ENCODE data around the gene MID1.

MID1 gene

DNA sequence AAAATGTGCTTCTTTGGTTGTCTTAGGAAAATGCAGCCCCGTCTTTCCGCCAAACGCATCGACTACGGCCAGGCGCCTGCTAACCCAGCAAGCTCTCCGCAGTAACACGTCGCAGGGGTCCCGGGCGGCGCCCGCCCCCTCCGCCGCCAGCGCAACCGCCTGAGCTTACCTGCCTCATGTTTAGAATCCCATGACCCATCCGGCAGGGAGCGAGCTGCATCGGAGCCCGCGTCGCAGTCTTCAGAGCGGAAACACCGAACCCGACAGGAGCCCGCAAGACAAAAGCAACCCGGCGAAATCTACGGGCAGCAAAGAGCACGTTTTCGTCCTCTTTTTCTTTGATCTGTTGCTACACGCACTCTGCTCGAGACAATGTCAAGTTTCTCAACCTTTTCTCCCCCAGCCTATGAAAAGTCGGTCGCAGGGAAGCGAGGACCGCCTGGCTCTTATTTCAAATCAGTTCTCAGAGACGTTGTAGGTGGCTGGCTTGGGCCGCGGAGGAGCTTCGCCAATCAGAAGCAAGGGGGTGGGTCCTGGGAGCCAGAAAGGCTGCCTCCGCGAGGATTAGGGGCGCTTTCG is at the start of gene MID1:
Gene MID1 (minus strand): TSS at position 465 of the 579 bp plus-strand sequence. CDS start 53,038 bp downstream, outside the sequence.
- no peak for DNase-seq

DNA sequence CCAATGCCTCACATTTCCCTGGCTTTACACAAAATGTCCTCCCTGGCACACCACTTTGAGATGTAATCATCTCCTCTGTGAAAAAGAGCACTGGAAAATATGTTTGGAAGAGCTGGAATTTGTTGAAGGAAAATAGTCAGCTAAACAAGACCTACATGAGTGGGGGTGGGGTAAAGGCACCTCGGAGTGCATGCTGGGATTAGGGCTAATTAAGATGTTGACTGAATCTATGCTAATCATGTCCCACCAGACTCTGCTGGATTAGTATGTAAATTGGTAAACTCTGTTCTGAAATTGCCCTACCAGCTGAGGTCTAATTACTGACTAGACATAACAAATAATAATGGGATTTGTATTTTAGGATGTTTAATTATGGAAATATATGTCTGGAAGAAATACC is 46.8 kb upstream of the MID1 start:
- no peak for DNase-seq

- no peak for DNase-seq
These were observed 45.7 kb upstream of the MID1 start for GRCh38 chrX:10666102-10666501.

GRCh38 chrX:10665681-10666080 is 45.3 kb upstream of the MID1 start:
- DNase-seq, result no peak

- no peak for DNase-seq
These were observed 39.8 kb upstream of the MID1 start for GRCh38 chrX:10660171-10660570.

- no peak for DNase-seq
These were observed 35.8 kb upstream of the MID1 start for GRCh38 chrX:10656214-10656613.

- no peak for DNase-seq
These were observed 34.6 kb upstream of the MID1 start for GRCh38 chrX:10654960-10655359.

- no peak for DNase-seq
These were observed 32.9 kb upstream of the MID1 start for GRCh38 chrX:10653302-10653701.

DNA sequence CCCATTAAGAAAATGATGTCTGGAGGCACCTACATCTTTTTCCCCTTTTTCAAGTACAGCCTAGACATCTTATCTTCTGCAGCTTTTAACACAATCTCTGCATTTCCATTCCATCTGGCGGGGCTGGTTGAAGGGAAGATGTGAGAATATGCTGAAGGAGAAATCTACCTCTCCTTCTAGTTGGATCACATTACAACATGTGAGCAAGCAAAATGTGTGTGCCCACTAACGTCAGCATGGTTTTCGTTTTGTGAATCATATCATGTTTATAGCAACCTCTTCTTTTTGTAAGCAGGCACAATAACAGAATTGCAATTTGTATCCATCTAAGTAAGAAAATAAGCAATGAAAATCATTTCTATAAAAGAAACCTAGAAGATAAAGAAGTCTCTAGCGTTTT is 28.9 kb upstream of the MID1 start:
- DNase-seq, result no peak

DNA sequence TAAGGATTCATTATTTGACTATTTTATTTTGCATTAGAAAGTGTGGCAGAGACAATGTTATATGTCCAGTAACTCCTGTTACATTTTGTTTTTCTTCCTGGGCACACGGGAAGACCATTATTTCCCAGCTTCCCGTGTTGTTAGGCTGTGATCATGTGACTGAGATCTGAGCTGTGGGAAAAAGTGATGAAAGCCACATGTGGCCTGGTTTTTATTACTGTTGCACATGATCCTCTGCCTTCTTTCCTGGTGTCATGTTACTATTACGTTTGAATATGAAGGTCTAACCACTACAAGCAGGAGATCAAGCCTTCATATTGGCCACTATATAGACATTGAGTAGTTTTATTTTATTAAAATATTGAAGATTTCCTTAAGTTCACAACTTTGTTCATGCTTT is 28.2 kb upstream of the MID1 start:
- DNase-seq, result no peak

- DNase-seq, result no peak
These were observed 16.5 kb upstream of the MID1 start for GRCh38 chrX:10636851-10637250.

DNA sequence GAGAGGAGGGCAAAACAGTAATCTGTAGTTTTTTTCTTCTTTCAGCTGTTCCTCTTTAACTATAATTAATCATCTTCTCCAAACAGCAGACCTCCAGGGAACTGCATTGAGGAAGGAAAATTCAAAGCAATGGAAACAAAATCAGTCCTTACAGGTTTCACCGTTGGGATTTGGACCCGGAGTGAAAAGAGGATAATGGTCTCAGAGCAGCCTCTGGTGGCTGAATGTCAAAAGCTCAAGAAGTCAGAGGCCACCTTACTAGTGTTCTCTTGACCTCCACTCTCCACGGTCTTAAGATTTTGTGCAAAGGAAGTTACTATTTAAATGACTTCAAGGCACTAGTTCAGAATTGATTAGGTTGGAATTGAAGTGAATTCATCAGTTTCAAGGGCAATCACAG is 16.0 kb upstream of the MID1 start:
- no peak for DNase-seq

DNA sequence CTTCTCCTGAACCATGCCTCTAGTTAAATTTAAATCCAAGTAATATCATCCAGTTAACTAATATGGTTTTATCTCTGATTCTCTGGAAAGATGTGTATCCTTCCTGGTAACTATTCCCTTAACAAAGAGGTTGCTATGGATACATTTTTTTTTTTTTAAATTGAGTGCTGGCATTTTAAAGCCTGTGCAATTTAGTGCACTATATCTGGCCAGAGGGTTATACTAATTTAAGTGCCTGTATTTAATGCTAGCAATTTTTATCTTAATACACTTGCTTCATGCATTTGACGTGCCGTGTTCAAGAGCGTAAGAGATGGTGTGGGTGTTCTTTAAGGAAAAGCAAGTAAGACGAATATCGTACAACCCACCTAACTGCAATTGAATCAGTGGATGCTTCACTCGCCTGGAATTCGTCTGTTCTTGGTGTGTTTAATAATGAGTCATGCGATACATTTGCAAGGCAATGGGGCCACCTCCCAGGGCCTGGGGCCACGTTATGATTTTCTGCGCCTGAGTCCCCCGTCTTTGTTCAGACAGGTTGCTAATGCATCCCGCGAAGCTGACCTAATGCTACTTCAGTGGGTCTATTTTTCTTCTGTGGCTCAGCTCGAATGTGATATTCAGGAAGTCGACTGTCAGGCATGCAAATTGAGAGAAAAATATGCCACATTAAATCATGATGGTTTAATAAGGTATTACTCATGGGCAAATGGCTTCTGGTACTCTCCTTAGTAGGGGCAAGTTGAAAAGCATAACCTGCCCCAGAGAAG is 14.2 kb upstream of the MID1 start:
- no peak for DNase-seq

GRCh38 chrX:10633722-10634121 is 13.3 kb upstream of the MID1 start:
- DNase-seq, result no peak

GRCh38 chrX:10631416-10632145 is 11.2 kb upstream of the MID1 start:
- DNase-seq, result no peak

DNA sequence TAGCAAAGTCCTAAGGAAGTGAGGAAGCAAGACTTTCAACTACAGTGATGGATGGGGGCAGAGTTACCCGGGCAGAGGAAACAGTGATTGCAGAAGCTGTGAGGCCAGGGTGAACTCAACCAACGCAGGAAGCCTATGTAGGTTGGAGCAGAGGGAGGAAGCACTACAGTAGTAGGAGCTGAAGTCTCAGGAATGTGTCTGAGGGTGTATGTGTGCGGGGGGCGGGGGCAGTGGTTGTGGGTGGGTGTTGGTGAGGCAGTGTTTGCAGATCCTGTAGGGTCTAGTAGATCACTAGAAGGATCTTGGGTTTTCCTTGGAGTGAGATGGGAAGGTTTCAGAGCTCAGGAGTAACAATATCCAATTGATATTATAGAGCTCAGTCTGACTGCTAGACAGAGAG is 9.9 kb upstream of the MID1 start:
- no peak for DNase-seq

DNA sequence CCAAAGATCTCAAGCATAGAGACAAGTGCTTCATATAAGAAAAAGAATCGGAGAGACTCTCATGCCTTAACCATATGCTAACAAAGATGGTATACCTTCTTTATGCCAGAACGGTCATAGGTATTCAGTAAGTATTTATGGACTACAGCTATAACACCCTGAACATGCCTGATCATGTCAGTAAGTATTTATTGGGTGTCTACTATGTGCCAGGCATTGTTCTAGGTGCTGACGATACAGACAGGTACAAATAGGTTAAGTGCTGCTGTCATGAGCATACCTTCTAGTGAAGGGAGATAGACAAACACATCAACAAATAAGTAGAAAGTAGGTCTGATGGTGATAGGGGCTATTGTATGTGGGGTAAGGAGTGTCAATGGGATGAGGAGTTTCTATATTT is 9.5 kb upstream of the MID1 start:
- no peak for DNase-seq

GRCh38 chrX:10628906-10629305 is 8.5 kb upstream of the MID1 start:
- no peak for DNase-seq

GRCh38 chrX:10622197-10622596 is 1.8 kb upstream of the MID1 start:
- no peak for DNase-seq

- DNase-seq, result no peak
These were observed 849 bp downstream of the MID1 start for GRCh38 chrX:10619425-10620046.

GRCh38 chrX:10618961-10619360 is 1.4 kb downstream of the MID1 start:
- no peak for DNase-seq

GRCh38 chrX:10617999-10618351 is 2.4 kb downstream of the MID1 start:
- DNase-seq, result no peak

GRCh38 chrX:10617186-10617998 is 3.0 kb downstream of the MID1 start:
- DNase-seq, result no peak

All from activated gamma-delta T cell treated with Interleukin-2 at 50 U/mL for 16 hours (primary cell).